Measurements from ENCODE around the gene UTY. TPM values are rescaled to one million over a fixed set of nuclear protein-coding genes. Genes with fewer than 3 reads are reported as not detected.
"Not testable (repeated sequence)": the region's sequence is repeated elsewhere in the genome, so short reads cannot be mapped to it uniquely, and the experiment has no call there.

Gene UTY
- total RNA-seq, 4 donors from 2014 or later: 0.19 to 27.4 (median 17.6) TPM; not detected in 1

DNA sequence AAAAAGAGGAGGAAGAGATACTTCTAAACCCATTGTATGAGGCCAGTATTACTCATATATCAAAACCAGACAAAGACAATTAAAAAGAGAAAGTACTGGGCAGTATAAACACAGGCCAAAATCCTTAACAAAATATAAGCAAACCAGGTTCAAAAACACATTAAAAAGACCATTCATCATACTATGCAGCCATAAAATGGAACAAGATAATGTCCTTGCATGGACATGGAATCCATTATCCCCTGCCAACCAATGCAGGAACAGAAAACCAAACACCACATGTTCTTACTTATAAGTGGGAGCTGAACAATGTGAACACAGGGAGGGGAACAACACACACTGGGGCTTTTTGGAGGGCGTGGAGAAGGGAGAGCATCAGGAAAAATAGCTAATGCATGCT lies 188.6 kb downstream of the UTY start:
- intact Hi-C loops (cut with DNase I): no loop called here
- WGBS: no CpG with 5 or more reads among the region's 1 CpG
- Histone ChIP-seq H3K9me3 (peaks cover 0 to 6% (median 0%) of the 10 kb centered on the region in 4 donors), H3K4me1 (peaks cover 0 to 16% (median 0%) of the 10 kb centered on the region in 4 donors), H3K27ac (replicated peaks in 1 of 4) (peak overlapping the region in 2 of 4 donors; percentile 60), H3K36me3 (peaks cover 0 to 33% (median 0%) of the 10 kb centered on the region in 4 donors), H3K27me3 (no peaks in the 10 kb centered on the region), H3K4me3 (no peak overlapping the region)
- no peak for TF ChIP-seq EP300 (IDR thresholded peaks at IDR 0.05)
- no peak for TF ChIP-seq POLR2A (IDR thresholded peaks at IDR 0.05; ENCODE audit: low read depth)
- TF ChIP-seq, protein P1, sequence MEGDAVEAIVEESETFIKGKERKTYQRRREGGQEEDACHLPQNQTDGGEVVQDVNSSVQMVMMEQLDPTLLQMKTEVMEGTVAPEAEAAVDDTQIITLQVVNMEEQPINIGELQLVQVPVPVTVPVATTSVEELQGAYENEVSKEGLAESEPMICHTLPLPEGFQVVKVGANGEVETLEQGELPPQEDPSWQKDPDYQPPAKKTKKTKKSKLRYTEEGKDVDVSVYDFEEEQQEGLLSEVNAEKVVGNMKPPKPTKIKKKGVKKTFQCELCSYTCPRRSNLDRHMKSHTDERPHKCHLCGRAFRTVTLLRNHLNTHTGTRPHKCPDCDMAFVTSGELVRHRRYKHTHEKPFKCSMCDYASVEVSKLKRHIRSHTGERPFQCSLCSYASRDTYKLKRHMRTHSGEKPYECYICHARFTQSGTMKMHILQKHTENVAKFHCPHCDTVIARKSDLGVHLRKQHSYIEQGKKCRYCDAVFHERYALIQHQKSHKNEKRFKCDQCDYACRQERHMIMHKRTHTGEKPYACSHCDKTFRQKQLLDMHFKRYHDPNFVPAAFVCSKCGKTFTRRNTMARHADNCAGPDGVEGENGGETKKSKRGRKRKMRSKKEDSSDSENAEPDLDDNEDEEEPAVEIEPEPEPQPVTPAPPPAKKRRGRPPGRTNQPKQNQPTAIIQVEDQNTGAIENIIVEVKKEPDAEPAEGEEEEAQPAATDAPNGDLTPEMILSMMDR (IDR thresholded peaks at IDR 0.05): no peak
- DNase-seq (ENCODE audit: extremely low spot score): no peak

DNA sequence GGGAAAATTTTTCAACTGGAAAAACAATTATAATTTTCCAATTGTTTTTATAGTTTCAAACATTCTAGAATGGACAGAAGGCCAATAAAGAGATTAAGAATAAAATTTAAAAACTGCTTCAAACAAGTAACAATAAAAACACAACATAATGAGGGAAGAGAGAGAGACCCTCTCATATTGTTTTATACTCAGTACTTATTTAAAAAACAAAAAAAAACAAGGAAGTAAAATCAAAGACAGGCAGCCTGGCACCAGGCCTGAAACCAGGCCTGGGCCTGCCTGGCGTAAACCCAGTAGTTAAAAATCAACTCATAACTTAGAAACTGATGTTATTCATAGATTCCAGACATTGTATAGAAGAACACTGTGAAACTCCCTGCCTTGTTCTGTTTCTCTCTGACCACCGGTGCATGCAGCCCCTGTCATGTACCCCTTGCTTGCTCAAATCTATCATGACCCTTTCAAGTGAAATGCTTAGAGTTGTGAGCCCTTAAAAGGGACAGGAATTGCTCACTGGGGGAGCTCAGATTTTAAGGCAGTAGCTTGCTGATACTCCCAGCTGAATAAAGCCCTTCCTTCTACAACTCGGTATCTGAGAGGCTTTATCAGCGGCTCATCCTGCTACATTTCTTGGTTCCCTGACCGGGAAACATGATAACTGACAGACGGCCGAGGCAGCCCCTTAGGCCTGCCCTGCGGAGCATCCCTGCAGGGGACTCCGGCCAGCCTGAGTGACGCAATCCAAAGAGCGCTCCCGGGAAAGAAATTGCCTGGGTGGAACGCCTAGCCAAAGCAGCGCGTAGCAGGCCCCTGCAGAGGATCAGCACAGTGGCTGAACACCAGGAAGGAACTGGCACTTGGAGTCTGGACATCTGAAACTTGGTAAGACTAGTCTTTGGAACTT lies 197.4 kb downstream of the UTY start:
- H3K9me3 ChIP-seq; H3K4me3 ChIP-seq; DNase-seq (ENCODE audit: extremely low spot score); intact Hi-C loops (cut with DNase I); H3K27me3 ChIP-seq: not testable (repeated sequence)
- Histone ChIP-seq H3K36me3 (peaks cover 0 to 26% (median 0%) of the 10 kb centered on the region in 4 donors), H3K4me1 (peaks cover 0 to 23% (median 8%) of the 10 kb centered on the region in 4 donors), H3K27ac (replicated peaks in 1 of 4) (peak overlapping the region in 2 of 4 donors; percentile 30 to 35)
- WGBS: no CpG with 5 or more reads among the region's 15 CpGs

DNA sequence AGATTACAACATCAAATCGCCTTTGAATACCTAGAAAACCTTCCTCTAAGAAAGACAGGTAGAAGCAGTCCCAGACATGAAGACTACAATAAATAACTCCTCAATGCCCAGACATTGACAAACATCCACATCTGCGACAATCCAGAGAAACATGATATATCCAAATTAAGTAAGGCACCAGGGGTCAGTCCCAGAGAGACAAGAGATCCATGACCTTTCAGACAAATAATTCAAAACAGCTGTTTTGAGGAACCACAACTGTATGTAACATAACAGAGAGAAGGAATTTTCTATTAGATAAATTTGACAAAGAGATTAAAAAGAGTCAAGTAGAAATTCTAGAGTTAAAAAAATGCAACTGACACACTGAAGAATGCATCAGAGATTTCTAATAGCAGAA lies 200.3 kb downstream of the UTY start:
- Histone ChIP-seq H3K27me3 (no peaks in the 10 kb centered on the region), H3K4me3 (no peak overlapping the region), H3K9me3 (no peaks in the 10 kb centered on the region), H3K27ac (replicated peaks in 1 of 4) (no peak overlapping the region), H3K4me1 (peaks cover 0 to 23% (median 8%) of the 10 kb centered on the region in 4 donors), H3K36me3 (peaks cover 0 to 19% (median 0%) of the 10 kb centered on the region in 4 donors)
- no peak for DNase-seq (ENCODE audit: extremely low spot score)
- TF ChIP-seq POLR2A (IDR thresholded peaks at IDR 0.05; ENCODE audit: low read depth): no peak
- TF ChIP-seq, protein P1 (IDR thresholded peaks at IDR 0.05): no peak
- TF ChIP-seq POLR2AphosphoS5 (IDR thresholded peaks at IDR 0.05): no peak
- no peak for TF ChIP-seq EP300 (IDR thresholded peaks at IDR 0.05)
- intact Hi-C loops (cut with DNase I): no loop called here
- WGBS: no CpG with 5 or more reads among the region's 2 CpGs

DNA sequence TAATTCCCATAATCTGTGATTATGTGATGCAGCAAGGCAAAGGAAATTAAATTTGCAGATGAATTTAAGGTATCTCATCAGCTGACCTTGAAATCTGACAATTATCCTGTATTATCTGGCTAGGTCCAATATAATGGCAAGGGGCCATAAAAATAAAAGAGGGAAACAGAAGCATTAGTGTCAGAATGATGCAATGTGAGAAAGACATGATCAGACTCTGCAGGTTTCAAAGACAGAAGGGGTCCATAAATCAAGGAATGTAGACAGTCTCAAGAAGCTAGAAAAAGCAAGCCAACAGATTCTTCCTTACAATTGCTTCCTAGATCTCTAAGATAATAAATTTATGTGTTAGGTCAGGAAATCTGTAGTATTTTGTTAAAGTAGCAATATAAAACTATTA lies 208.1 kb downstream of the UTY start:
- TF ChIP-seq POLR2AphosphoS5 (IDR thresholded peaks at IDR 0.05) (no peak), EP300 (IDR thresholded peaks at IDR 0.05) (no peak), POLR2A (IDR thresholded peaks at IDR 0.05; ENCODE audit: low read depth) (no peak)
- TF ChIP-seq, protein P1 (IDR thresholded peaks at IDR 0.05): no peak
- intact Hi-C loops (cut with DNase I): no loop called here
- no peaks in the 10 kb centered on the region for H3K27me3 ChIP-seq
- peaks cover 0 to 20% (median 0%) of the 10 kb centered on the region in 4 donors for H3K36me3 ChIP-seq
- no peak for DNase-seq (ENCODE audit: extremely low spot score)
- no peaks in the 10 kb centered on the region for H3K9me3 ChIP-seq
- H3K4me3 ChIP-seq: no peak overlapping the region
- H3K27ac ChIP-seq (replicated peaks in 1 of 4): no peak overlapping the region
- H3K4me1 ChIP-seq: no peaks in the 10 kb centered on the region

DNA sequence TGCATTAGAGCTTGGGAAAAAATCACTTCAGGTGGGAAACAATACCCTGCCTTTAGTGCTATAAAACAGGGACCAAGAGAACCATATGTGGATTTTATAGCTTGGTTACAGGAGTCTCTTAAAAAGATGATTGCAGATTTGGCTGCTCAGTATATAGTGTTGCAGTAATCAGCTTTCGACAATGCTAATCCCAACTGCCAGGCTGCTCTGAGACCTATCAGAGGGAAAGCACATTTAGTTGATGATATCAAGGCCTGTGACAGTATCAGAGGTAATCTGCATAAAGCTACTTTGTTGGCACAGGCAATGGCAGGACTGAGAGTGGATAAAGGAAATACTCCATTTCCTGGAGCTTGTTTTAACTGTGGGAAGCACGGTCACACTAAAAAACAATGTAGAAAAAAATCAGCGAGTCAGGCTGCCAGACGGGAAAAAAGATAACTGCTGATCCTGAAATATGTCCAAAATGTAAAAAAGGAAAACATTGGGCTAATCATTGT lies 225.8 kb downstream of the UTY start:
- DNase-seq (ENCODE audit: extremely low spot score); H3K27ac ChIP-seq (replicated peaks in 1 of 4); H3K4me3 ChIP-seq; H3K9me3 ChIP-seq; intact Hi-C loops (cut with DNase I); H3K4me1 ChIP-seq; H3K27me3 ChIP-seq: not testable (repeated sequence)
- H3K36me3 ChIP-seq: peaks cover 0 to 31% (median 0%) of the 10 kb centered on the region in 4 donors
- no CpG with 5 or more reads among the region's 4 CpGs for WGBS
